K562 (cell line): ENCODE measurements around the gene NUDT2. TPM values are rescaled to one million over a fixed set of nuclear protein-coding genes. Genes with fewer than 3 reads are reported as not detected.
"Not testable (repeated sequence)": the region's sequence is repeated elsewhere in the genome, so short reads cannot be mapped to it uniquely, and the experiment has no call there.

ENCODE experiments used
- ATAC-seq: fragments of 200-7000 bp; cut with Tn5 transposase; 3 replicates; pipeline ENCODE4 v1.9.1; 2020; ENCODE audit warnings: moderate library complexity
- BruUV-seq: library from RNA; stranded (reverse); fragments of 400-500 nt; replicated peaks from 2 replicates; lab custom pipeline; 2021; lab: Mats Ljungman, UMichigan
- CTCF ChIA-PET: fragments of 300-600 bp; formaldehyde crosslinking; extraction: SDS; loops from one replicate; lab custom pipeline; 2021; ENCODE audit warnings: low intra/inter-chr PET ratio; lab: Yijun Ruan, JAX
- POLR2A ChIA-PET: fragments of 300-600, 350-650 bp; sonication (Branson Sonifier 250); formaldehyde crosslinking; extraction: SDS; loops from one replicate; lab custom pipeline; 2021; ENCODE audit warnings: antibody characterized with exemption, inconsistent platforms; lab: Yijun Ruan, JAX
- DNase-seq, 4 experiments: peaks; one replicate each; pipeline versions ENCODE4 v3.0.0 to v3.0.0-alpha.2; 2011 to 2018; ENCODE audit warnings: low spot score in 3 of 4, mixed read lengths in 3 of 4; ENCODE audit errors: extremely low read depth in 1 of 4
- FAIRE-seq: peaks from 2 replicates; lab custom pipeline; 2011; peaks lifted over from hg19 to GRCh38; lab: Jason Lieb, UNC
- H2AFZ ChIP-seq: 2 replicates; pipeline ENCODE4 v1.6.0; 2011; ENCODE audit warnings: low read depth, low read length, control low read depth, inconsistent platforms
- H3K27ac ChIP-seq: fragments of 200-600 bp; 3 replicates; pipeline ENCODE4 v1.8.0; 2011; ENCODE audit warnings: low read depth, mild to moderate bottlenecking, control low read depth, inconsistent platforms, low read length, moderate library complexity, mixed read lengths; ENCODE audit errors: extremely low read depth
- H3K27me3 ChIP-seq, 2 experiments: fragments of 300-600 bp in 1 of 2; 2 replicates in 1 of 2; 3 replicates in 1 of 2; pipeline versions ENCODE4 v1.6.0 to v1.8.0; 2011; ENCODE audit warnings: inconsistent platforms in 2 of 2, low read length in 2 of 2, mild to moderate bottlenecking in 1 of 2, mixed read lengths in 1 of 2, moderate library complexity in 1 of 2; ENCODE audit not compliant: control insufficient read depth in 2 of 2, insufficient read depth in 2 of 2
- H3K36me3 ChIP-seq: fragments of 300-600 bp; 3 replicates; pipeline ENCODE4 v1.8.0; 2011; ENCODE audit warnings: mild to moderate bottlenecking, low read length, inconsistent platforms; ENCODE audit not compliant: control insufficient read depth, insufficient read depth
- H3K4me1 ChIP-seq, 2 experiments: fragments of 200-600 bp in 1 of 2; replicated peaks in 1 of 2; 2 replicates in 1 of 2; 3 replicates in 1 of 2; pipeline versions ENCODE4 v1.5.1 to v1.8.0; 2011; ENCODE audit warnings: inconsistent platforms in 2 of 2, low read length in 2 of 2, mild to moderate bottlenecking in 1 of 2, mixed read lengths in 1 of 2, moderate library complexity in 1 of 2; ENCODE audit not compliant: control insufficient read depth in 2 of 2, insufficient read depth in 2 of 2
- H3K4me2 ChIP-seq: 2 replicates; pipeline ENCODE4 v1.6.1; 2011; ENCODE audit warnings: low read length, control low read depth, inconsistent platforms, mixed read lengths; ENCODE audit not compliant: insufficient read depth
- H3K4me3 ChIP-seq: fragments of 200-600 bp; sonication (generic), shearing (Covaris generic); 2 replicates; pipeline ENCODE4 v1.5.1; 2016; ENCODE audit warnings: control low read depth, inconsistent platforms
- H3K79me2 ChIP-seq: fragments of 200-600 bp; 3 replicates; pipeline ENCODE4 v1.8.0; 2011; ENCODE audit warnings: low read length, inconsistent platforms; ENCODE audit not compliant: control insufficient read depth, insufficient read depth
- H3K9ac ChIP-seq, 2 experiments: 2 replicates each; pipeline versions ENCODE4 v1.6.0 to v1.6.1; 2011; ENCODE audit warnings: low read depth in 2 of 2, low read length in 2 of 2, control low read depth in 1 of 2, inconsistent platforms in 1 of 2, mild to moderate bottlenecking in 1 of 2, mixed read lengths in 1 of 2; ENCODE audit not compliant: insufficient read depth in 1 of 2
- H3K9me1 ChIP-seq: one replicate; pipeline ENCODE4 v1.6.0; 2011; ENCODE audit warnings: inconsistent platforms, mild to moderate bottlenecking, low read length, moderate library complexity; ENCODE audit not compliant: control insufficient read depth, insufficient read depth
- H3K9me3 ChIP-seq: replicated peaks from 2 replicates; pipeline ENCODE4 v1.5.1; 2011; ENCODE audit warnings: low read depth, low read length, inconsistent platforms; ENCODE audit not compliant: control insufficient read depth, insufficient read depth
- H4K20me1 ChIP-seq: replicated peaks from 2 replicates; pipeline ENCODE4 v1.6.1; 2011; ENCODE audit warnings: low read length, inconsistent platforms, mixed read lengths; ENCODE audit not compliant: control insufficient read depth, insufficient read depth
- ARID2 ChIP-seq: fragments of 450-650 bp; IDR thresholded peaks from 2 replicates; pipeline ENCODE4 v1.6.1; 2017; ENCODE audit warnings: antibody characterized with exemption, mild to moderate bottlenecking
- FOXA3 ChIP-seq, 2 experiments: fragments of 450-650 bp in 1 of 2; sonication (generic) in 1 of 2; formaldehyde crosslinking; IDR thresholded peaks in 1 of 2; conservative IDR thresholded peaks in 1 of 2; 2 replicates each; pipeline versions ENCODE4 v1.4.0 to v1.8.0; 2020 to 2022; ENCODE audit warnings: mild to moderate bottlenecking in 2 of 2, missing genetic modification reagents in 1 of 2
- HDAC8 ChIP-seq: fragments of 450-650 bp; IDR thresholded peaks from 2 replicates; pipeline ENCODE4 v1.6.1; 2016; ENCODE audit warnings: mild to moderate bottlenecking, missing genetic modification characterization, moderate library complexity, missing compliant biosample characterization
- NELFE ChIP-seq: IDR thresholded peaks from 2 replicates; pipeline ENCODE4 v1.6.1; 2011; ENCODE audit warnings: mild to moderate bottlenecking; ENCODE audit not compliant: insufficient read depth, insufficient read length
- NEUROD1 ChIP-seq: fragments of 150-350 bp; IDR thresholded peaks from 2 replicates; pipeline ENCODE4 v1.6.1; 2014; ENCODE audit warnings: borderline replicate concordance, low read length, low read depth; ENCODE audit not compliant: partially characterized antibody
- NFE2 ChIP-seq: IDR thresholded peaks from 2 replicates; pipeline ENCODE4 v1.6.1; 2014; ENCODE audit warnings: antibody characterized with exemption, low read depth
- PHF8 ChIP-seq: fragments of 200-600 bp; sonication (generic); IDR thresholded peaks from 2 replicates; pipeline ENCODE4 v1.6.1; 2012; ENCODE audit warnings: mixed run types, mild to moderate bottlenecking, inconsistent platforms, low read length, moderate library complexity, borderline replicate concordance
- SMC3 ChIP-seq: conservative IDR thresholded peaks from 2 replicates; pipeline ENCODE4 v1.6.1; 2011; ENCODE audit warnings: low read depth, low read length, improper control_type of control experiment; ENCODE audit not compliant: insufficient read depth
- ZNF143 ChIP-seq: sonication (generic); formaldehyde crosslinking; IDR thresholded peaks from 2 replicates; pipeline ENCODE4 v1.9.0; 2022; ENCODE audit warnings: mild to moderate bottlenecking, missing genetic modification reagents
- WGBS: fragments of 100-300 bp; shearing (Covaris generic); methylation state at CpG from one replicate; pipeline ENCODE4 v1.1.6; 2016; ENCODE audit warnings: low coverage, mixed read lengths; ENCODE audit not compliant: insufficient coverage; ENCODE audit errors: missing lambda C conversion rate; 5-methylcytosine and 5-hydroxymethylcytosine counted together
- in situ Hi-C: fragments of 300-500 bp; cut with MboI; formaldehyde crosslinking; loops from 4 replicates; pipeline ENCODE4 v1.15.0; 2018; ENCODE audit warnings: inconsistent platforms, mixed read lengths
- intact Hi-C: fragments of 100-400 bp; cut with micrococcal nuclease; formaldehyde crosslinking; loops from 2 replicates; pipeline ENCODE4 v1.14.2; 2022
- polyA plus RNA-seq, 8 experiments: library from polyadenylated mRNA; depleted of rRNA in 4 of 8; stranded (reverse) in 5 of 8; unstranded in 3 of 8; fragments of >200 nt; fragmentation: Nextera tagmentation in 2 of 8; fragmentation: Illumina TruSeq in 1 of 8; extraction: Ambion mirVana in 2 of 8; extraction: Trizol in 1 of 8; gene quantifications; 2 replicates each; pipeline versions ENCODE4 v1.2.1 to v1.2.3, GENCODE V29; 2011 to 2014; ENCODE audit warnings: inconsistent platforms in 1 of 8, missing spikeins in 1 of 8
- total RNA-seq, 7 experiments: library from RNA; depleted of rRNA in 6 of 7; stranded (reverse); fragments of >200 nt in 6 of 7; fragmentation: Illumina TruSeq in 2 of 7; extraction: Trizol in 2 of 7; gene quantifications; 2 replicates each; pipeline versions ENCODE4 v1.2.1 to v1.2.3, GENCODE V29; 2011 to 2021; ENCODE audit warnings: low replicate concordance in 1 of 7
- TF ChIP-seq, protein P1 (sequence below): IDR thresholded peaks from 2 replicates; pipeline ENCODE4 v1.6.1; 2016; ENCODE audit warnings: missing genetic modification characterization, missing compliant biosample characterization
- TF ChIP-seq, protein P2 (sequence below): fragments of 450-650 bp; IDR thresholded peaks from 2 replicates; pipeline ENCODE4 v1.6.1; 2016

Gene NUDT2
- total and polyA plus RNA-seq, 9 of the 15 experiments (the other 6 are each of a cell fraction or from before 2014, with no cell fraction given) = 11.5 to 28.1 (median 19.0) TPM

DNA sequence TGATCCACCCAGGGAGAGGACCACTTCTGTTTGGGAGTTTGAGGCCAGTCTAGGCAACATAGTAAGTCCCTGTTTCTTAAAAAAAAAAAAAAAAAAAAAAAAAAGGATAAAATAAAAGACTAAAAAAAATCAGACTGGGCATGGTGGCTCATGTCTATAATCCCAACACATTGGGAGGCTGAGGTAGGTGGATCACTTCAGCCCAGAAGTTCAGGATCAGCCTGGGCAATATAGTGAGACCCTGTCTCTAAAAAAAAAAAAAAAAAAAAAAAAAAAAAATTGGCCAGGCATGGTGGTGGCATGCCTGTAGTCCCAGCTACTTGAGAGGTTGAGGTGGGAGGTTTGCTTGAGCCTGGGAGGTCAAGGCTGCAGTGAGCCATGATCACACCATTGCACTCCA, 8.7 kb downstream of the NUDT2 start:
- CTCF ChIA-PET = interaction anchor here (0.6 kb wide), 1 partner anchor 903 kb away, joined by 4 read pairs; no protein-coding TSS in a partner anchor

DNA sequence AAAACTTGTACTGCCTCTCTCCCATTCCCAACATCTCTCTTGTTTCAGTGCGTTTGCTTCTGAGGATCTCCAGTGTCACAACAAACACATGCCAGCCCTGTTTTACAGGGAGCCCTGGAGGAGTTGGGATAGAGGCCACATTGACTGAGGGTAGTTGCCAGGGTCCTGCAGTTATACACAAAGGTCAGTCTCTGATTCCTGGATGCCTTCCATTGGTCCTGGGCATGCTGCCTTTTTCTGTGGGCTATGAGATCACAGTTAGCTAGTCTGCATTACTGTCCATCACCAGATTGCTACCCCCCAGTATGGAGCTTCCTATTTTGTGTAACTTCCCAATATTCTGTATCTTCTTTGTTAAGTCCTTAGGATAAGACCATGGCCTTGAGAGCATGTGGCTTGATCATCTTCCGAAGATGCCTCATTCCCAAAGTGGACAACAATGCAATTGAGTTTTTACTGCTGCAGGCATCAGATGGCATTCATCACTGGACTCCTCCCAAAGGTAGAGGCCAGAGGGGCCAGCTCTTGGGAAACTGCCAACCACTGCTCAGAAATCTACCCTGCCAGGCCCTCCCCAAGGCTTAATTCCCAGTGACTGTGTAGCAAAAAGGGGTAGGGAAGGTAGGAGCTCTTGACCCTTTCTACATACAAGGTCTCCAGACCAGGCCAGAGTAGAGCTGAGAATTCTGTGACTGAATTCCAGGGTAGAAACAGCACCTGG, 9.5 kb downstream of the NUDT2 start:
- POLR2A ChIA-PET = interaction anchor here (0.8 to 0.9 kb wide), 2 partner anchors 8 to 9 kb away, joined by 3 to 4 read pairs; no protein-coding TSS in a partner anchor

More for the DNA sequence above, 8.7 kb downstream of the NUDT2 start:
- H3K36me3 ChIP-seq = peaks cover 17% of the 10 kb centered on the region; the same call in 2 of the 3 replicates
- DNase-seq, H4K20me1 ChIP-seq, H3K27ac ChIP-seq, H3K79me2 ChIP-seq, H3K9ac ChIP-seq, POLR2A ChIA-PET, H3K9me1 ChIP-seq, H3K9me3 ChIP-seq, BruUV-seq, in situ Hi-C loops, H3K27me3 ChIP-seq, H3K4me1 ChIP-seq, H2AFZ ChIP-seq, H3K4me3 ChIP-seq, intact Hi-C loops, ATAC-seq, FAIRE-seq, H3K4me2 ChIP-seq: not testable (repeated sequence)

More for the DNA sequence above, 9.5 kb downstream of the NUDT2 start:
- H3K4me1 ChIP-seq = no peaks in the 10 kb centered on the region
- CTCF ChIA-PET = no interaction called here
- H2AFZ ChIP-seq = no peak overlapping the region
- H3K9me3 ChIP-seq = no peaks in the 10 kb centered on the region
- H3K27me3 ChIP-seq = no peaks in the 10 kb centered on the region
- no peaks in the 10 kb centered on the region for H3K9me1 ChIP-seq
- H3K79me2 ChIP-seq = no peaks in the 10 kb centered on the region; the same call in 2 of the 3 replicates
- H3K9ac ChIP-seq = no peak overlapping the region
- in situ Hi-C loops = no loop called here
- no peak for TF ChIP-seq FOXA3 (CRISPR knock-in tag; conservative IDR thresholded peaks at IDR 0.05 in 1 of 2, IDR thresholded peaks at IDR 0.05 in 1 of 2)
- TF ChIP-seq HDAC8 (tag) = no peak
- no peak for TF ChIP-seq ZNF143
- no peak for TF ChIP-seq NELFE
- TF ChIP-seq, protein P1, sequence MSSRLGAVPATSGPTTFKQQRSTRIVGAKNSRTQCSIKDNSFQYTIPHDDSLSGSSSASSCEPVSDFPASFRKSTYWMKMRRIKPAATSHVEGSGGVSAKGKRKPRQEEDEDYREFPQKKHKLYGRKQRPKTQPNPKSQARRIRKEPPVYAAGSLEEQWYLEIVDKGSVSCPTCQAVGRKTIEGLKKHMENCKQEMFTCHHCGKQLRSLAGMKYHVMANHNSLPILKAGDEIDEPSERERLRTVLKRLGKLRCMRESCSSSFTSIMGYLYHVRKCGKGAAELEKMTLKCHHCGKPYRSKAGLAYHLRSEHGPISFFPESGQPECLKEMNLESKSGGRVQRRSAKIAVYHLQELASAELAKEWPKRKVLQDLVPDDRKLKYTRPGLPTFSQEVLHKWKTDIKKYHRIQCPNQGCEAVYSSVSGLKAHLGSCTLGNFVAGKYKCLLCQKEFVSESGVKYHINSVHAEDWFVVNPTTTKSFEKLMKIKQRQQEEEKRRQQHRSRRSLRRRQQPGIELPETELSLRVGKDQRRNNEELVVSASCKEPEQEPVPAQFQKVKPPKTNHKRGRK (tag) = no peak
- no peak for TF ChIP-seq NEUROD1
- TF ChIP-seq ARID2 = no peak
- TF ChIP-seq, protein P2, sequence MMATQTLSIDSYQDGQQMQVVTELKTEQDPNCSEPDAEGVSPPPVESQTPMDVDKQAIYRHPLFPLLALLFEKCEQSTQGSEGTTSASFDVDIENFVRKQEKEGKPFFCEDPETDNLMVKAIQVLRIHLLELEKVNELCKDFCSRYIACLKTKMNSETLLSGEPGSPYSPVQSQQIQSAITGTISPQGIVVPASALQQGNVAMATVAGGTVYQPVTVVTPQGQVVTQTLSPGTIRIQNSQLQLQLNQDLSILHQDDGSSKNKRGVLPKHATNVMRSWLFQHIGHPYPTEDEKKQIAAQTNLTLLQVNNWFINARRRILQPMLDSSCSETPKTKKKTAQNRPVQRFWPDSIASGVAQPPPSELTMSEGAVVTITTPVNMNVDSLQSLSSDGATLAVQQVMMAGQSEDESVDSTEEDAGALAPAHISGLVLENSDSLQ = no peak
- TF ChIP-seq SMC3 = no peak
- no peak for TF ChIP-seq NFE2
- no peak for TF ChIP-seq PHF8
- H3K4me3 ChIP-seq = no peak overlapping the region
- DNase-seq (no peak), FAIRE-seq (no peak), ATAC-seq (no peak)
- H3K36me3 ChIP-seq = peaks cover 17% of the 10 kb centered on the region; the same call in 2 of the 3 replicates
- intact Hi-C loops = no loop called here
- no TSS peak for BruUV-seq
- H3K4me2 ChIP-seq = no peak overlapping the region
- H3K27ac ChIP-seq = no peak overlapping the region
- no peaks in the 10 kb centered on the region for H4K20me1 ChIP-seq
- WGBS = 69% methylated on average over 2 of the region's 2 CpGs
